Stimulated activated CD4-positive, alpha-beta T cell treated with anti-CD3 and anti-CD28 coated beads, Interleukin-1b, Interleukin-23, amount 100 ng/mL, for 48 hours (primary cell): ENCODE measurements around the gene ANTKMT.
A peak's percentile ranks its signal among the peaks of the same experiment; 100 is the strongest.
"Not testable (repeated sequence)": the region's sequence is repeated elsewhere in the genome, so short reads cannot be mapped to it uniquely, and the experiment has no call there.

Experiments used
- DNase-seq: peaks from one replicate; pipeline ENCODE4 v3.0.0-alpha.2; 2020

ANTKMT gene

GRCh38 chr16:728890-729744, 8.2 kb downstream of the ANTKMT start:
- no peak for DNase-seq

GRCh38 chr16:729768-730665, 9.1 kb downstream of the ANTKMT start:
- no peak for DNase-seq

- DNase-seq: no peak
Measured at GRCh38 chr16:730666-731509, 9.9 kb downstream of the ANTKMT start.

- DNase-seq: no peak
Measured at GRCh38 chr16:732332-732731, 11.4 kb downstream of the ANTKMT start.

- no peak for DNase-seq
Measured at GRCh38 chr16:732936-733335, 12.0 kb downstream of the ANTKMT start.

- peak; percentile 24 for DNase-seq
Measured at GRCh38 chr16:733382-734207, 12.6 kb downstream of the ANTKMT start.

GRCh38 chr16:734208-734980, 13.4 kb downstream of the ANTKMT start:
- peak; percentile 1 for DNase-seq

- DNase-seq: no peak
Measured at GRCh38 chr16:734981-735881, 14.3 kb downstream of the ANTKMT start.

- DNase-seq: peak; percentile 88
Measured at GRCh38 chr16:735982-736453, 15.1 kb downstream of the ANTKMT start.

GRCh38 chr16:736936-737481, 16.1 kb downstream of the ANTKMT start:
- DNase-seq: no peak

GRCh38 chr16:739560-740458, 18.9 kb downstream of the ANTKMT start:
- no peak for DNase-seq

GRCh38 chr16:740459-740763, 19.5 kb downstream of the ANTKMT start:
- no peak for DNase-seq

- DNase-seq: peak; percentile 94
Measured at GRCh38 chr16:740764-741505, 20.0 kb downstream of the ANTKMT start, which contains the start of gene CIAO3. CIAO3 (minus strand) TSS chr16:740997; CDS start chr16:740985, 12 bp downstream.

- no peak for DNase-seq
Measured at GRCh38 chr16:741986-742629, 21.2 kb downstream of the ANTKMT start.

GRCh38 chr16:742894-743293, 21.9 kb downstream of the ANTKMT start:
- not testable (repeated sequence) for DNase-seq

GRCh38 chr16:743794-744500, 23.0 kb downstream of the ANTKMT start:
- no peak for DNase-seq

GRCh38 chr16:745739-746138, 24.8 kb downstream of the ANTKMT start:
- no peak for DNase-seq
